Small intestine (tissue), 7 donors: Measurements from ENCODE around the gene UCKL1. TPM values are rescaled to one million over a fixed set of nuclear protein-coding genes. Genes with fewer than 3 reads are reported as not detected.
"Not testable (repeated sequence)": the region's sequence is repeated elsewhere in the genome, so short reads cannot be mapped to it uniquely, and the experiment has no call there.

ENCODE experiments used
- DNase-seq, 2 donors: peaks; one replicate each; pipeline versions ENCODE4 v3.0.0 to v3.0.0-alpha.2; 2013
- FAIRE-seq: peaks from 2 replicates; lab custom pipeline; 2012; peaks lifted over from hg19 to GRCh38; lab: Jason Lieb, UNC
- H3K27ac ChIP-seq, 3 donors: one replicate each; pipeline ENCODE4 v1.5.1; 2013; ENCODE audit warnings: low read length in 2 of 3, mild to moderate bottlenecking in 2 of 3, control low read depth in 1 of 3, inconsistent platforms in 1 of 3, low read depth in 1 of 3, moderate library complexity in 1 of 3
- H3K27me3 ChIP-seq, 3 donors: one replicate each; pipeline ENCODE4 v1.6.1; 2013; ENCODE audit warnings: low read length in 3 of 3, inconsistent platforms in 1 of 3; ENCODE audit not compliant: control insufficient read depth in 3 of 3, insufficient read depth in 3 of 3
- H3K36me3 ChIP-seq, 3 donors: one replicate each; pipeline ENCODE4 v1.6.1; 2013; ENCODE audit warnings: low read length in 3 of 3, inconsistent platforms in 1 of 3, low read depth in 1 of 3, mild to moderate bottlenecking in 1 of 3, moderate library complexity in 1 of 3; ENCODE audit not compliant: control insufficient read depth in 3 of 3, insufficient read depth in 2 of 3
- H3K4me1 ChIP-seq, 3 donors: one replicate each; pipeline ENCODE4 v1.6.1; 2013; ENCODE audit warnings: low read length in 2 of 3, inconsistent platforms in 1 of 3, low read depth in 1 of 3, mild to moderate bottlenecking in 1 of 3, moderate library complexity in 1 of 3; ENCODE audit not compliant: control insufficient read depth in 3 of 3, insufficient read depth in 2 of 3
- H3K4me3 ChIP-seq, 3 donors: one replicate each; pipeline ENCODE4 v1.5.1; 2013; ENCODE audit warnings: low read length in 3 of 3, control low read depth in 1 of 3, inconsistent platforms in 1 of 3, low read depth in 1 of 3, mild to moderate bottlenecking in 1 of 3, moderate library complexity in 1 of 3
- H3K9me3 ChIP-seq, 2 donors: one replicate each; pipeline ENCODE4 v1.6.1; 2013; ENCODE audit warnings: low read depth in 1 of 2, low read length in 1 of 2; ENCODE audit not compliant: control insufficient read depth in 2 of 2, insufficient read depth in 1 of 2
- WGBS, 3 donors: extraction: QIAGEN DNeasy Blood & Tissue Kit; methylation state at CpG; one replicate each; pipeline ENCODE4 v1.1.7; 2013; 5-methylcytosine and 5-hydroxymethylcytosine counted together
- polyA plus RNA-seq, 4 donors: library from polyadenylated mRNA; stranded (reverse) in 3 of 4; unstranded in 1 of 4; fragments of 200-250 nt in 3 of 4; fragments of 120-200 nt in 1 of 4; gene quantifications; one replicate each; pipeline versions ENCODE4 v1.2.1 to v1.2.3, GENCODE V29; 2013
- donor health status: healthy with polysubstance abuse.
- donor health status: control.
- donor health status: control.
- donor health status: Bipolar disorder and iron deficiency.
- donor health status: healthy.

Gene UCKL1
- polyA plus RNA-seq, 4 donors, result 47.1 to 131 (median 64.9) TPM

GRCh38 chr20:63980317-63980805, 24.1 kb upstream of the UCKL1 start:
- FAIRE-seq (no peak), DNase-seq (no peak)
- peak overlapping the region in 2 of 3 donors; percentile 66 to 69 for H3K27ac ChIP-seq
- H3K4me3 ChIP-seq, result peak overlapping the region in 1 of 3 donors; percentile 87
- peaks cover 3 to 28% (median 5%) of the 10 kb centered on the region in 3 donors for H3K36me3 ChIP-seq
- H3K27me3 ChIP-seq, result no peaks in the 10 kb centered on the region
- WGBS, 3 donors, result 65 to 79% (median 71%) methylated on average over 15 of the region's 15 CpGs
- peaks cover 2 to 21% (median 10%) of the 10 kb centered on the region in 3 donors for H3K4me1 ChIP-seq
- H3K9me3 ChIP-seq, result no peaks in the 10 kb centered on the region

DNA sequence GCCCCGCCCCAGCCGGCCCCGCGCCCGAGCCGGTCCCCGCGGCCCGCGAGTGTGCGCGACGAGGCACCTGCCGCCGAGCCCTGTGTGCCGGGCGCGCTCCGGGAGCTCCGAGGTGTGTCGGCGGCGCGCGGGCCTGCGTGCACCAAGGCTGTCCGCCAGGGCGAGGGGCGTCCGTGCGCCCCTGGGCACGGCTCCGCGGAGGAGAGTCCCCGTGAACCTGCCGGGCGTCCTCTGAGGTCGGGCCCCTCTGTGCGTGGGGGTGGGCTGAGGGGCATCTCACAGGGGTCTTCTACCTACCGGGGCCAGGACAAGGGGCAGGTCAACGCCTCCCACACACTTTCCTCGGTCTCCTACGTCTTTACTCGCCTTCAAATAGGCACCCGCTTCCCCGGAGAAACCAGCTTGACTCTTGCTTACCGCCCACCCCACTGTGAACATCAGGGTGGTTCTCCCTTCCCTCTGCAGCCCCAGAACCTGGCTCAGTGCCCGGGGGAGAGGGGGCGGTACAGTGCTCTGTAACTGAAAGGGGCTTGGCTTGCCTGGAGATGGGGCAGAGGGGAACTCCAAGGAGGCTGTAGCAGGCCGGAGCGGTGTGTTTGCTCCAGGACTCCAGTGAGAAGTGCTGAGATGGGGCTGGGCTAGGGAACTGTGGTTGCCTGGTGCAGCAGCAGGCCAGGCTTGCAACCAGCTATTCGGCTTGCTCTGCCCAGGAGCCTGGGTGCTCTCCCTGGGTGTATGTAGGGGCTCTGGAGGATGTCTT, 23.5 kb upstream of the UCKL1 start, which contains the start of gene SAMD10:
TSS of gene SAMD10 (minus strand) at position 86 of the 760 bp plus-strand sequence. CDS start 175 bp downstream, outside the sequence.
- H3K4me1 ChIP-seq, result peaks cover 2 to 21% (median 10%) of the 10 kb centered on the region in 3 donors
- 3 to 7% (median 7%) methylated on average over 27 to 52 of the region's 52 CpGs for WGBS, 3 donors
- FAIRE-seq (no peak), DNase-seq (peak; percentile 44 to 66)
- H3K4me3 ChIP-seq, result peak within 1 kb of the TSS; percentile 55 to 87 (median 78)
- peak within 1 kb of the TSS; percentile 61 to 76 (median 66) for H3K27ac ChIP-seq
- peaks cover 0 to 28% (median 2%) of the 10 kb centered on the region in 3 donors for H3K36me3 ChIP-seq
- no peaks in the 10 kb centered on the region for H3K27me3 ChIP-seq
- H3K9me3 ChIP-seq, result no peaks in the 10 kb centered on the region

DNA sequence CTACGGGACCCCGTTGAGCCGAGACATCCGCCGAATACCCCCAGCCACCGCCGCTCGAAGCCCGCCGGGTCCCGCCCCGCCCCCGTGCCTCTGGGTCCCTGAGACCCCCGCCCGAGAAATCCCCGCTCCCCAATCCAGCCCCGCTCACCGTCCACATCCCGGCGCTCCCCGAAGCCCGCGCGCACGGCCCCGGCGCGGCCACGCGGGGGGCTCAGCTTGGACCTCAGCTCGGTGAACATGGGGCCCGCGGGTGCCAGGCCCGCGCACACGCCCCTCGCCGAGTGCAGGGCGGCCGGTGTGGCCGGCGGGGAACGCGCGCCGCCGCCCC, 23.0 kb upstream of the UCKL1 start:
- H3K4me3 ChIP-seq, result peak overlapping the region; percentile 55 to 78 (median 72)
- H3K27me3 ChIP-seq, result no peaks in the 10 kb centered on the region
- peak overlapping the region; percentile 53 to 76 (median 61) for H3K27ac ChIP-seq
- H3K9me3 ChIP-seq, result no peaks in the 10 kb centered on the region
- 0 to 1% (median 1%) methylated on average over 20 to 47 of the region's 47 CpGs for WGBS, 3 donors
- no peak for FAIRE-seq
- no peak for DNase-seq
- H3K4me1 ChIP-seq, result peaks cover 2 to 21% (median 10%) of the 10 kb centered on the region in 3 donors
- peaks cover 0 to 27% (median 2%) of the 10 kb centered on the region in 3 donors for H3K36me3 ChIP-seq

DNA sequence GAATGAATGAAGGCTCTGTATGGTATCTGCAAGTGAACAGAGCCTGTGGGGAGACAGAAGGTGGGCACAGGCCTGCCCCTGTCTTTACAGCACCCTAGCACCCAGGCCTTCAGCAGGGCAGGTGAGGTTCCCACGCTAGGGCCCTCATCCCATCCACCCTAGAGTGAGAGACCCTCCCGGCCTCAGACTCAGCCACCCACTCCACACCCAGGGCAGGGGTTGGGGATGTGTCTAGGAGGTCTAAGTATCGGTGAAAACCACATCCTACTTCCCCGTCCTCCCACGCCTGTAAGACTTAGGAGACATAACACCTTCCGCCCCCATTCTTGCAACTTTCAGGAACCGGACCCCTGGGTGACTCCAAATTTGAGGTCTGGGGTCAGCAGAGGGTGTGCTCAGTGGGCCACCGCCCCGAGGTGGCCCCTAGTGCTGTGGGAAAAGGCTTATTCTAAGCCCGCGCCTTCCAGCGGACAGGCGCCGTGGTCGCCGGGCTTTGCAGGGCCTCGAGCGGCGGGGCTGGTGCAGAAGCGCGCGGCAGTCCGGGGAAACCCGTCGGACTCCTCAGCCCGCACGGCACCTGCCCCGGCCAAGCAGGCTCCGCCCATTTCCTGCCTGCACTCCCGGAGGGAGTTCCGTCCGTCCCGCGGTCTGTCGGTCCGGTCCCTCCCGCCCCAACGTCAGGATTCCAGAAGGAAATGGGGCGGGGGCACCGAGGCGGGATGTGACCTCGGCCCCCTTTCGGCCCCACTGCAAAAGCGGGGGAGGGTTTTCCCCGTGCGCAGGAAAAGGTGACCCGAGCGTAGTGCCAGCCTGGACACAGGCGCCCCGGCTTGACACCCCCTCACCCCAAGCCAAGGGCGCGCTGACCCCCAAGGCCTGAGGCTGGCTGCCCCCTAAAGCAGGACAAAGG, 22.4 kb upstream of the UCKL1 start:
- Histone ChIP-seq H3K4me3 (peak overlapping the region; percentile 55 to 78 (median 72)), H3K36me3 (peaks cover 0 to 21% (median 0%) of the 10 kb centered on the region in 3 donors), H3K4me1 (peaks cover 2 to 21% (median 10%) of the 10 kb centered on the region in 3 donors), H3K9me3 (no peaks in the 10 kb centered on the region), H3K27ac (peak overlapping the region; percentile 53 to 76 (median 61)), H3K27me3 (no peaks in the 10 kb centered on the region)
- FAIRE-seq (no peak), DNase-seq (peak; percentile 78 to 86)
- 8 to 9% (median 9%) methylated on average over 46 to 52 of the region's 52 CpGs for WGBS, 3 donors

DNA sequence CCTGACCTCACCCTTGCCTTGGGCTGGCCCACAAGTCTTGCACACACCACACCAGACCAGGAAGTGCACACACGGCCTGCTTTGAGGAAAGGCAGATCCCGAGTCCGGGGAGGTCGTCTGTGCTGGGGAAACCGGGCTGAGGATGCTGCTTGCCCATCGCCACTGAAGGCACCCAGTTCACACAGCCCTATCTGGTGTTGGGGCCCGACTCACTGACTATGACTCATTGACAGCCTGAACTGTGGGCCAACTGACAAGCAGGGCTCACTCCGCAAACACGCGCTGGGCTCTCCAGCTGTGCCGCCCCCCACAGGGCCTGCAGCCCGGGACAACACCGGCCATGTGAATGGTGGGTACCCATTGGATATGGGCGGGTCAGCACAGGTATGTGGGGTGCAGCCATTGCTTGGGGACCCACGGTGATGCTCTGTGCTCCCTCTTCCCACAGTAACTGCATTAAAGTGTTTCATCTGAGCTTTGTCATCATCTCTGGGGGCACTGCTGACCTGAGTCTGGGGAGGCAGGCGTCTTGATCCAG, 21.6 kb upstream of the UCKL1 start:
- DNase-seq (peak; percentile 29 to 46), FAIRE-seq (no peak)
- 50 to 69% (median 59%) methylated on average over 16 of the region's 16 CpGs for WGBS, 3 donors
- Histone ChIP-seq H3K27me3 (no peaks in the 10 kb centered on the region), H3K4me1 (peaks cover 2 to 21% (median 10%) of the 10 kb centered on the region in 3 donors), H3K36me3 (peaks cover 0 to 17% (median 0%) of the 10 kb centered on the region in 3 donors), H3K4me3 (no peak overlapping the region), H3K27ac (peak overlapping the region in 1 of 3 donors; percentile 76), H3K9me3 (no peaks in the 10 kb centered on the region)

DNA sequence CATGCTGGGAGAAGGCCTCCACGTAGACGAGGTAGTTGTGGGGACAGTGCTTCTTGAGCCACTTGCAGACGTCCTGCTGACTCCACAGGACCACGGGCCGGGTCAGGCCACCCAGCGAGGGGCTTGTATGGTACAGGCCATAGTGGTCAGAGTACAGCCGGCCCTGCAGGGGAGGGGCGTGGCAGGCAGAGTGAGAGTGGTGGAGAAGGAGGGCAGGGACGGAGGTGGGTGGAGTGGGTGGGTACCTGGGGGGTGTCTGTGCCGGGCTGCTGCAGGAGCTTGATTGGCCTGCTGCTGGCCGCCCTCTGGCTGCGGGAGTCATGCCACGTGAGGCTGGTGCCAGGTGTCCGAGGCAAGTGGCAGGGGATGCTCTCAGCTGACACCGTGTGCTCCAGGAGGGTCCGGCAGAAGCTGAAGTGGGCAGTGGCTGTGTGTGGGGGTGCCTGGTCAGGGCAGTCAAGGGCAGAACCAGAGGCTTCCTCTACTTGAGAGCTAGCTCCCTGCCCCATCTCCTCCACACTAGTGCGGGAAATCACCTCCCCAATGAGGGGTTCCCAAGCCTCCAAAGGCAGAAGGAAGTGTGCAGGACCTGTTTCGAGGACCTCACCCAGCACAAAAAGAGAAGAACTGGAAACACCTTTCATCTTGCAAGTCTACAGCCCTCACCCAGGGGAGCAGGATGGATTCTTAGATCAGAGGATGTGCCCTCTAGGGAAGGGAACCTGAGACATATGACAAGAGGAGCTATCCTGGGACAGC, 20.9 kb upstream of the UCKL1 start:
- no peaks in the 10 kb centered on the region for H3K27me3 ChIP-seq
- FAIRE-seq, result no peak
- DNase-seq, result no peak
- H3K36me3 ChIP-seq, result peaks cover 0 to 16% (median 0%) of the 10 kb centered on the region in 3 donors
- no peaks in the 10 kb centered on the region for H3K9me3 ChIP-seq
- H3K4me1 ChIP-seq, result peaks cover 2 to 21% (median 10%) of the 10 kb centered on the region in 3 donors
- H3K27ac ChIP-seq, result no peak overlapping the region
- no peak overlapping the region for H3K4me3 ChIP-seq
- 89 to 93% (median 90%) methylated on average over 16 to 18 of the region's 18 CpGs for WGBS, 3 donors

- not testable (repeated sequence) for H3K27me3 ChIP-seq, H3K27ac ChIP-seq, H3K4me3 ChIP-seq, FAIRE-seq, H3K9me3 ChIP-seq, DNase-seq
- Histone ChIP-seq H3K36me3 (peaks cover 0 to 16% (median 0%) of the 10 kb centered on the region in 3 donors), H3K4me1 (peaks cover 0 to 17% (median 4%) of the 10 kb centered on the region in 3 donors)
- 90 to 94% (median 91%) methylated on average over 7 of the region's 7 CpGs for WGBS, 3 donors
These were observed 20.3 kb upstream of the UCKL1 start for GRCh38 chr20:63976511-63976910.
